GM21528 (cell line): ENCODE results near the gene PROS1.

Source experiments
- ATAC-seq: cut with Tn5 transposase; IDR thresholded peaks from one replicate; pipeline ENCODE4 v1.9.1; 2021; ENCODE audit warnings: mild to moderate bottlenecking, moderate library complexity; ENCODE audit not compliant: unreplicated experiment, low FRiP score

PROS1 gene

DNA sequence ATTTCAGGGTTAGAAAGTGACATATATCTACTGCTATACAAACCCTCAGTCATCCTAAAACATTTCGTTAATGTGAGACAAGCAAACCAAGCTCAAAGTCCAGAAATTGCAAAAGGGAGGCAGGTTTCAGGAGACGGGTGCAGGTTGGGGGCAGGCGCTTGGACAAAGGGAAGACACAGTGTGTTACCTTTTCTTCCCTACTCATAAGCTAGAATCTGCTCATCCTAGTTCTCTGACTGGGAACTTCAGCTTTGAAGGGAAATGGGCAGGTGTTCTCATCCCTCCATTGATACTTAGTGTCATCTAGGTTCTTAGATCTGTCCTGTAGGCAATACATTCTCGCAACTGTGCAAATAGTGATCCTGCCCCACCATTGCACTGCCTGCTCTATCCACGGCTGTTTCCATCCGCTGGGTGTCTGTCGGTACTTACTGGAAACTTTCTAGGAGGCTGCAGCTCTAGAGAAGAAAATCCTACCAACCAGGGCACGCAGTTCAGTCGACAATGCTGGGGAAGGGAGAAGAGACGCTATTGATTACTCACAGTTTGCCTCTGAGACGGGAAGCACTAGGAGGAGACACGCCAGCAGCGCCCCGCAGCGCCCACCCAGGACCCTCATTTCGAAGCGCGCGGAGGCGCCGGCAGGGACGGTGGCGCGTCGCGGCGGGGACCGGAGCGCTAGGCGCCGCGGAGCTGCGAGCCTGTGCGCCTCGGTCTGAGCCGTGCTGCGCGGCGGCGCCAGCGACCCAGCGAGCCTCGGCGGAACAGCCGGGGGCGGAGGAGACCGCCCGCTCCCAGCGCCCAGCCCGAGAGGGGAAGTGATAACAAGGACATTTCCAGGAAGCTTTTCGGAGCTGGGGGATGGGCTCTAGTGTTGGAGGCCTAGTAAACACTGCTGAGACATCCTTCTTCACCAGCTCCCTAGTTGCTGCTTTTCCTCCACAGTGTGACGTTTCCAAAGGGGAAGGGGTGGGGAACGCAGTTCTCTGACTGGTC lies at the start of gene PROS1:
PROS1 (minus strand) TSS at position 766 of the 996 bp plus-strand sequence; CDS start at position 619, 147 bp downstream.
- ATAC-seq = peak; percentile 85

DNA sequence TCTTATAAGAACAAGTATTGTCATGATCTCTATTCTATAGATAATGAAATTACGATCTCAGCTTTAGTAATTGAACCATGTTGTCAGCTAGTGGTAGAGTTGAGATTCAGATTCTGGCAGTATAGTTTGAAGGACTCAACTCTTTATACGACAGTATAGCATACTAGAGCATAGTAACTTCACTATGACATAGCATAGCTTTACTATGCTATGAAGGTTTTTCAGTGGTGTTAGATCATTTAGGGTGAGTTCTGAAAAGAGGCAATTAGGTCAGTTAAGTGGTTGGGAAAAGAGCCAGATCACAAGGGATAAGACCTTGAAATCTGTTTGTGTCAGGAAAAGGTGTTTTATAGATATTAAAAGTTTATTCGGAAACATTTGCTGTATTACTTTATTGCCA lies 46.6 kb upstream of the PROS1 start:
- no peak for ATAC-seq

DNA sequence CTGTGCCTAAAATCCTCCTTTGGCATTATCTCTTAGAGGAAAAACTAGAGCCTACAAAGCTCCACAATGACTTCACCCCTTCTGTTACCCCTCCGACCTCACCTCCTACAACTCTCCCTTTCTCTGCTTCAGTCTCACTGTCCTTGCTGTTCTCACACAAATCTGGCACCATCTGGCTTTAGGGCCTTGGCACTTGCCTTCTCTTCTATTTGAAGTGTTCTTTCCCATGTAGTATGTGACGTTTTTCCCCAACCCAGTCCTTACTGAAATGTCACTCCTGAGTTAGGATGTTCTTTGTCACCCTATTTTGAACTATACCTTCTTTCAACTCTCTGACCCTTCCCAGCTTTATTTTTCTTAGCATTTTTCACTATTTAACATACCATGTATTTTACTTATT lies 46.0 kb upstream of the PROS1 start:
- ATAC-seq = no peak

DNA sequence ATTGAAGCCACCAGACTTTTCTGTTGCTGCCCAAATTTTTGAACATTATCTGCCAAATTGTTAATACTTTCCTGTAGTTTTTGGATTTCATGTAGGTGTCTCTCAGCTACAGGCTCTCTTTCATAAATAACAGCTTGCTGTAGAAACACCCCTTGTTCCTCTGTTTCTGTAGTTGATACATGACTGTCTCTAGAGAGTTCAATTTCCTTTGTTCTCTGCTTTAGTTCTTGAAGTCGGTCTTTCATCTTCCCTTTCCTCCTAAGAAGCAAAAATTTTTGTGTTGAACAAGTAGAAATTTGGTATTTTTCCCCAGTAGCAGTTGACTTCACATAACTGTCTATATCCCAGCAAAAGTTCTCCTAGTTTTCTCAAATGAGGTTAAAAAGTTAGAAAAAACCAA lies 41.3 kb upstream of the PROS1 start:
- ATAC-seq = no peak

DNA sequence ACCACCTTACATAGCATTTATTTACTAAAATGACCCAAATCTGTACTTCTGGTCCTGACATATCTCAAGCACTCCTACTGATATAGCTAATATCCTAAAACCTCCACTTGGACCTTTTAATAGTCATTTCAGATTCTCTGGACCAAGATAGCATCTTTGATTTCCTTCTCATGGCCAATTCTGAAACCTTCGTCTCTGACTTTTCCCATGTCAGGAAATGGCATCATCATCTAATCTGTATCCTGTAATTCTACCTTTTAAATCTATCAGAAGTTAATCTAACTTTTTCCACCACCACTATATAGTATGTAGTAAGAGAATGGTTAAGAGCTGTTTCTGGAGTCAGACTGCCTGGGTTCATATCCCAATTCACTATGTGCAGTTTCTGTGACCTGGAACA lies 38.5 kb upstream of the PROS1 start:
- no peak for ATAC-seq

DNA sequence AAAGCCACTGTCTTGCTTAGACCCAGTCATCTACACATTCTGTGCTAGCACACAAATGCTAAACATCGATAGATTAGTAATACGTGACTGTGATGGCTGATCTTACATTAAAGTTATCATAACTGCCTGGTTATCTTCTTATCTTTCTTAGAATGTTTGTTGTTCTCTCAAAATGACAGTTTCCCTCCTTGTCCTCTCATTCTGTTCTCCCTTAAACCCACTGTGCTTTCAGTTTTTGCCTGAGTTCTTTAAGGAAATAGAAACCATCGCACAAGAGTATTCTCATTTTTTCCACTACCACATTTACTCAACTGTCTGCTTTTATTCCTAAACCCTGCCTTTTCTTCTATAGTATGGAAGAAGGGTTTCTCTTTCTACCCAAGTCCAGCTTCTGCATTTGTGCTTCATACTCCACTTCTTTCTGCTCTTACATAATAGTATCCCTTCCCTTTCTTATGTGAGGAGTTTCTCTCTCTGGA lies 37.6 kb upstream of the PROS1 start:
- ATAC-seq = no peak

DNA sequence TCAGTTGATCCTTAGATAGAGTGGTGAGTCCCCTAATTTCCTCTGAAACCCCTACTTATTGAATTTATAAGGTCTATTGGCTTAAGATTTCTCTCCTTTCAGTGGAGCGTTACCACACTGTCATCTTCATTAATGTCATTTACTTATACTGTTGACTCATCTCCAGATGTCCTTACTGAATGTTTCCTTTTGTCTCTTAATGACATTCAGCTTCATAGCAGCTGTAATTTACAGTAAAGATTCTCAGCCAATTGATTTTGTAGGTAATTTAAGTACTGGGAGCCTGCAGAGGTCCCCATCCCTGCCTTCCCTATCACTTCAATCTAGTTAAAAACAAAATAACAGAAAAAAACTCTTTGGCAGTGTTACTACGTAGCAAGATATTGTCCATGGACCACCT lies 35.9 kb upstream of the PROS1 start:
- no peak for ATAC-seq

DNA sequence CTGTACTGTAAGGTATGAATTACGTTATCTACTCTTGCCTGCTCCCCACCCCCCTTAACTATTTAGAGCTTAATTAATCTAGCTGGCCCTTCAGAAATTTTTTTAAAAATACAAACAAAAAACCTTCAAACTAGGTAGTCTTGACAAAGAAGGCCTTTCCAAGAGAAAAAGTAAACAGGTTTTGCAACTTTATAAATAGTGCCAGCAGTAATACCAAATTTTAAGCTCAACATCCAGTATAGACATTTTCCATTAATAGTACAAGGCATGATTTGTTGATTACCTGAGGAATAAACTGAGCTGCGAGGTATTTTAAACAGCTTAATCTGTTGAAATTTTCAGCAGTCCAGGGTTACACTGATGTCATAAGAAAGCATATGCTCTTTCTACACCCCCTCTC lies 34.6 kb upstream of the PROS1 start:
- ATAC-seq = no peak

- ATAC-seq = peak; percentile 88
Observed at GRCh38 chr3:94004301-94004910, 30.7 kb upstream of the PROS1 start.

- no peak for ATAC-seq
Observed at GRCh38 chr3:94001827-94002495, 28.3 kb upstream of the PROS1 start.

DNA sequence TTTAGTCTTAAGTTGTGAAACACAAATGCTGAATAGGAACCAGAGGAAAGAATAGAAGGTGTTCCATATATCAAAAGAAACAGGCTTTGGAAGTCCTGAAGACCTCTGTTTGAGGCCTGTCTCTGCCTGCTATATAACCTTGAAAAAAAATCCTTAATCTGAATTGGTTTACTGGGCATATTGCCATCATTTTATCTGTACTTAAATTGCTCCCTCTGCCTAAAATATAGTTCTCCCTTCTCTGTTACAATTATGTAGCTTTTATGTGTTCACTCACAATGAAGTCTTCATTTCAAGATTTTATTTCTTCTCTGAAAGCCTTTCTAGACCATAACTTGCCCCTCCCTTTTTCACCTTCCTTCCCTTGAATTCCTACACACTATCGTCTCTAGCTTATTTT lies 27.5 kb upstream of the PROS1 start:
- ATAC-seq = no peak

DNA sequence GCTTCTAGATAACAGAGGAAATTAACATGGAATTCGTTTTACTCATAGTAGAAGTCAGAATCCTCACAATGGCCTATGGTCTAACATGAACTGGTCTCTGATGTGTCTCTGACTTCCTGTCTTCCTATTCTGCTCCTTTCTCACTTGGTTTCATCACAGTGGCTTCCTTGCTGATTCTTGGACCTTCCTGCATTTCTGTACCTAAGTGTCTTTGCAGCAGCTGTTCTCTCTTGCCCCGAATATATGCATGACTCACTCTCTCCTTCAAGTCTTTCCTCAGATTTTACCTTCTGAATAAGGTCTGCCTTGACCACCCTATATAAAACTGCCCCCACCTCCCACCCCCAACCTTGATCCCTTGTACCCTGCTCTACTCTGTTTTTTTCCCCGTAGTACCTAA lies 20.4 kb upstream of the PROS1 start:
- no peak for ATAC-seq

DNA sequence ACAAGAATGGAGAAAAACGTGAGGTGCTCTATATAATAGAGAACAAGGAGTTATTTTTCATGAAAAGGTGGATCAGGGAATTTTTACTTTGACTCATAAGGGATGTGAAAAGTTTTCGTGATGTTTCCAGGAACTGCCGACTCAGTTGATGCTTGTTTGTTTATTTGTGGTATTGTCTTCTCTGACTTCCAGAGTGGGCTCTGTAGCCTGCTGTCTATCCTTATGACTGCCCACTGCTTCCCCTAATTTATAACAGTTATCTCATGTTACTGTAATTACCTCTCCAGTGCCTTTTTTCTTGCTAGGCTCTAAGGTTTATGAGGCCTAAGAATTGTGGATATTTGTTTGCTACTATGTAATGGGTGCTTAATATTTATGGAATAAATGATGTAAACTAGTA lies 18.5 kb upstream of the PROS1 start:
- no peak for ATAC-seq

- ATAC-seq = no peak
Observed at GRCh38 chr3:93991631-93992030, 17.9 kb upstream of the PROS1 start.

GRCh38 chr3:93989241-93989640 lies 15.5 kb upstream of the PROS1 start:
- ATAC-seq = no peak

DNA sequence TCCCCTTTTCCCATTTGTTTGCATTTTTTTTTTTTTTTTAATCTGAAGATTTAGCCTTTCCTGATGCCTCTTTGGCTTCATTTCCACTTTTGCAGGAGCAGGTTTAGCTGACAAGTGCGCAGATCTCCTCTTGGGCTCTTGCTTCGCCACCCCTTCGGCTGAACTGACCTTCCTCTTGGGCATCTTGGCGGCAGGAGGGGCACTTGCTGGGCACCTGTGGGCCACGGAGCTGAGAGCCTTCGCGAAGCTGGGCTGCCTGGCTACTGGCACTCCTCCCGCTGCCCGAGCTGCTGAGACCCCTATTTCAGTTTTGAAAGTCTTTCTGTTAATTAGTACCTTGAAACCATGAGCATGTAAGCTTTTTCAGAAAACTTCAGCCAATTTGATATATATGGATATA lies 15.1 kb upstream of the PROS1 start:
- no peak for ATAC-seq

DNA sequence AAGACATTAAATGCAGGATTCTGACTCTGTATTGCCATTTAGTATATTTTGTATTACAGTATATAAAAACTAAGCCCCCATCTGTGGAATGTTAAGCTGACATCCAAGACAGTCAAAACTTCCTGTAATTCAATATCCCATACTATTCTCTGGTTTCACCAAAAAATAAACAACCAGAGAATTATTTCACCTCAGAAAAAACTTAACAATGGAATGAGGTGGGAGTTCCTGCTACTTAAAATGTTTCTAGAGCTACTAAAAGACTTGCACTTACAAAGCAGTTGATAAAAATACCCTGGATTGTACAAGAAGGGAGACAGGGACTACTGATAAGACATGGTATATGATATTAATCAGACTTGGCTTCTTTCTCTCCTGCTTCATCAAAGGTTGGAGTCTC lies 14.6 kb upstream of the PROS1 start:
- ATAC-seq = no peak

DNA sequence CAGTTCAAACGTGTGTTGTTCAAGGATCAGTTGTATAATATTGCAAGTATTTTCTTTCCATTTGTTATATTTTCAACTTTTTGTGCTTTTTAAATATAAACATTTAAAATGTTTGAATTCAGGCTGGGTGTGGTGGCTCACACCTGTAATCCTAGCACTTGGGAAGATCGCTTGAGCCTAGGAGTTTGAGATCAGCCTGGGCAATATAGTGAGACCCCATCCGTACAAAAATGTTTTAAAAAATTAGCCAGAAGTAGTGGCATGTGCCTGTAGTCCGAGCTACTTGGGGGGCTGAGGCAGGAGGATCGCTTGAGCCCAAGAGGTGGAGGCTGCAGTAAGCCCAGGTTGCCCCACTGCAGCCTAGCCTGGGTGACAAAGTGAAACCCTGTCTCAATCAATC lies 10.9 kb upstream of the PROS1 start:
- ATAC-seq = no peak

DNA sequence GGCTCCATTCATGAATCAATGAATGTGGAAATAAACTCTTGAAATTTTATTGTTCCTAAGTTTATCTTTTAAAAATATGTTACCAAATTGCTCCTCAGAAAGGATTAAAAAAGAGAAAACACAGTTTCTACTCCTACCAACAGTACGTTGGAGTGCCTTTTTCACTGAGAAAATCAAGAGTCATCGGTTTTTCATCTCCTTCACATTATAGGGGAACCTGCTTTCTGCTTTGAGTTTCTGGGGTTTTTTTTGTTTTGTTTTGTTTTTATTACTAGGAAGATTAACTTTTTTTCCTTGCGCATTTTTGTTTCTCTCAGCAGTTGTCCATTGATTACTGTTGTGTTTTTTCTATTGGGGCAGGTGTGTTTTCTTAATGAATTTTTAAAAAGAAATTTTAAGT lies 9.7 kb upstream of the PROS1 start:
- no peak for ATAC-seq

- no peak for ATAC-seq
Observed at GRCh38 chr3:93981649-93982048, 8.0 kb upstream of the PROS1 start.
